Measurements from ENCODE around the gene ARL14. TPM values are rescaled to one million over a fixed set of nuclear protein-coding genes. Genes with fewer than 3 reads are reported as not detected.

The ARL14 gene
- total RNA-seq, 1 donor from 2014 or later: 0.16 TPM

- Histone ChIP-seq H3K79me2 (ENCODE audit: insufficient read depth, low read length) (no peaks in the 10 kb centered on the region), H3K4me2 (ENCODE audit: low read length) (no peak overlapping the region), H2AFZ (ENCODE audit: low read depth, low read length) (no peak overlapping the region), H3K9ac (ENCODE audit: low read length) (no peak overlapping the region), H4K20me1 (ENCODE audit: insufficient read depth, low read length) (no peaks in the 10 kb centered on the region), H3K4me3 (ENCODE audit: insufficient read depth, low read depth, low read length) (no peak overlapping the region), H3K27me3 (ENCODE audit: insufficient read depth, low read length) (no peaks in the 10 kb centered on the region), H3K4me1 (ENCODE audit: insufficient read depth, low read length) (peaks cover 14% of the 10 kb centered on the region), H3K27ac (ENCODE audit: low read depth, low read length) (no peak overlapping the region), H3K9me3 (ENCODE audit: insufficient read depth, low read depth, low read length) (no peaks in the 10 kb centered on the region), H3K36me3 (ENCODE audit: insufficient read depth, low read length) (no peaks in the 10 kb centered on the region)
- Mint-ChIP-seq H3K4me1 (ENCODE audit: low read depth, unreplicated experiment) (peaks cover 13% of the 10 kb centered on the region), H3K27me3 (ENCODE audit: low read depth, unreplicated experiment) (no peaks in the 10 kb centered on the region), H3K36me3 (ENCODE audit: low read depth, unreplicated experiment) (no peaks in the 10 kb centered on the region), H3K27ac (ENCODE audit: unreplicated experiment) (no peak overlapping the region), H3K4me3 (ENCODE audit: unreplicated experiment) (no peak overlapping the region), H3K9me3 (ENCODE audit: unreplicated experiment) (no peaks in the 10 kb centered on the region)
- FAIRE-seq: no peak
- TF ChIP-seq CTCF (IDR thresholded peaks at IDR 0.05; ENCODE audit: insufficient read depth, low read depth, low read length) (no peak), EZH2 (IDR thresholded peaks at IDR 0.05; ENCODE audit: insufficient read depth, low read length) (no peak)
- no peak for DNase-seq (ENCODE audit: low read depth)
Observed at GRCh38 chr3:160671995-160672394, 5.0 kb upstream of the ARL14 start.

- Mint-ChIP-seq H3K4me1 (ENCODE audit: low read depth, unreplicated experiment) (peaks cover 22% of the 10 kb centered on the region), H3K36me3 (ENCODE audit: low read depth, unreplicated experiment) (no peaks in the 10 kb centered on the region), H3K9me3 (ENCODE audit: unreplicated experiment) (no peaks in the 10 kb centered on the region), H3K27ac (ENCODE audit: unreplicated experiment) (no peak overlapping the region), H3K4me3 (ENCODE audit: unreplicated experiment) (no peak overlapping the region), H3K27me3 (ENCODE audit: low read depth, unreplicated experiment) (no peaks in the 10 kb centered on the region)
- Histone ChIP-seq H3K4me3 (ENCODE audit: insufficient read depth, low read depth, low read length) (no peak overlapping the region), H3K27ac (ENCODE audit: low read depth, low read length) (no peak overlapping the region), H3K79me2 (ENCODE audit: insufficient read depth, low read length) (no peaks in the 10 kb centered on the region), H4K20me1 (ENCODE audit: insufficient read depth, low read length) (no peaks in the 10 kb centered on the region), H3K4me2 (ENCODE audit: low read length) (no peak overlapping the region), H3K4me1 (ENCODE audit: insufficient read depth, low read length) (peaks cover 15% of the 10 kb centered on the region), H3K9ac (ENCODE audit: low read length) (no peak overlapping the region), H3K9me3 (ENCODE audit: insufficient read depth, low read depth, low read length) (no peaks in the 10 kb centered on the region), H3K36me3 (ENCODE audit: insufficient read depth, low read length) (no peaks in the 10 kb centered on the region), H2AFZ (ENCODE audit: low read depth, low read length) (no peak overlapping the region), H3K27me3 (ENCODE audit: insufficient read depth, low read length) (no peaks in the 10 kb centered on the region)
- FAIRE-seq: no peak
- DNase-seq (ENCODE audit: low read depth): no peak
- no peak for TF ChIP-seq CTCF (IDR thresholded peaks at IDR 0.05; ENCODE audit: insufficient read depth, low read depth, low read length)
- no peak for TF ChIP-seq EZH2 (IDR thresholded peaks at IDR 0.05; ENCODE audit: insufficient read depth, low read length)
Observed at GRCh38 chr3:160673188-160673587, 3.8 kb upstream of the ARL14 start.

GRCh38 chr3:160675566-160676124 lies 1.3 kb upstream of the ARL14 start:
- no peak overlapping the region for H3K27ac Mint-ChIP-seq (ENCODE audit: unreplicated experiment)
- DNase-seq (ENCODE audit: low read depth) (no peak), FAIRE-seq (no peak)
- Histone ChIP-seq H4K20me1 (ENCODE audit: insufficient read depth, low read length) (no peaks in the 10 kb centered on the region), H3K27me3 (ENCODE audit: insufficient read depth, low read length) (no peaks in the 10 kb centered on the region), H3K4me1 (ENCODE audit: insufficient read depth, low read length) (peaks cover 15% of the 10 kb centered on the region), H3K36me3 (ENCODE audit: insufficient read depth, low read length) (no peaks in the 10 kb centered on the region), H2AFZ (ENCODE audit: low read depth, low read length) (no peak overlapping the region), H3K9ac (ENCODE audit: low read length) (no peak overlapping the region), H3K27ac (ENCODE audit: low read depth, low read length) (no peak overlapping the region), H3K79me2 (ENCODE audit: insufficient read depth, low read length) (no peaks in the 10 kb centered on the region), H3K9me3 (ENCODE audit: insufficient read depth, low read depth, low read length) (no peaks in the 10 kb centered on the region), H3K4me2 (ENCODE audit: low read length) (no peak overlapping the region), H3K4me3 (ENCODE audit: insufficient read depth, low read depth, low read length) (no peak overlapping the region)
- no peaks in the 10 kb centered on the region for H3K27me3 Mint-ChIP-seq (ENCODE audit: low read depth, unreplicated experiment)
- H3K9me3 Mint-ChIP-seq (ENCODE audit: unreplicated experiment): no peaks in the 10 kb centered on the region
- no peak for TF ChIP-seq CTCF (IDR thresholded peaks at IDR 0.05; ENCODE audit: insufficient read depth, low read depth, low read length)
- TF ChIP-seq EZH2 (IDR thresholded peaks at IDR 0.05; ENCODE audit: insufficient read depth, low read length): no peak
- peaks cover 28% of the 10 kb centered on the region for H3K4me1 Mint-ChIP-seq (ENCODE audit: low read depth, unreplicated experiment)
- H3K4me3 Mint-ChIP-seq (ENCODE audit: unreplicated experiment): no peak overlapping the region
- H3K36me3 Mint-ChIP-seq (ENCODE audit: low read depth, unreplicated experiment): no peaks in the 10 kb centered on the region

All from astrocyte (in vitro differentiated cells and primary cell).